Measurements from ENCODE around the gene LRRC42.
"Not testable (repeated sequence)": the region's sequence is repeated elsewhere in the genome, so short reads cannot be mapped to it uniquely, and the experiment has no call there.

LRRC42 gene

DNA sequence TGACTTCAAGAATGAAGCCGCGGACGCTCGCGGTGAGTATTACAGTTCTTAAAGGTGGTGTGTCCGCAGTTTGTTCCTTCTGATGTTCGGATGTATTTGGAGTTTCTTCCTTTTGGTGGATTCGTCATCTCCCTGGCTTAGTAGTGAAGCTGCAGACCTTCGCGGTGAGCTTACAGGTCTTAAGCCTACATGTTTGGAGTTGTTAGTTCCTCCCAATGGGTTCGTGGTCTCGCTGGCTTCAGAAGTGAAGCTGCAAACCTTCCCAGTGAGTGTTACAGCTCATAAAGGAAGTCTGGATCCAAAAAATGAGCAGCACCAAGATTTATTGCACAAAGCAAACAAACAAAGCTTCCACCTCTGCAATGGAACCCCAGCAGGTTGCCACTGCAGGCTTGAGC is 57.1 kb downstream of the LRRC42 start:
- H3K4me3 Mint-ChIP-seq, result no peak overlapping the region
- H3K9me3 Mint-ChIP-seq (ENCODE audit: low read depth), result no peaks in the 10 kb centered on the region
- no peaks in the 10 kb centered on the region for H3K27me3 Mint-ChIP-seq
- no peaks in the 10 kb centered on the region for H3K36me3 Mint-ChIP-seq
- no peak overlapping the region for H3K27ac Mint-ChIP-seq
- H3K4me1 Mint-ChIP-seq (ENCODE audit: low read depth), result no peaks in the 10 kb centered on the region

DNA sequence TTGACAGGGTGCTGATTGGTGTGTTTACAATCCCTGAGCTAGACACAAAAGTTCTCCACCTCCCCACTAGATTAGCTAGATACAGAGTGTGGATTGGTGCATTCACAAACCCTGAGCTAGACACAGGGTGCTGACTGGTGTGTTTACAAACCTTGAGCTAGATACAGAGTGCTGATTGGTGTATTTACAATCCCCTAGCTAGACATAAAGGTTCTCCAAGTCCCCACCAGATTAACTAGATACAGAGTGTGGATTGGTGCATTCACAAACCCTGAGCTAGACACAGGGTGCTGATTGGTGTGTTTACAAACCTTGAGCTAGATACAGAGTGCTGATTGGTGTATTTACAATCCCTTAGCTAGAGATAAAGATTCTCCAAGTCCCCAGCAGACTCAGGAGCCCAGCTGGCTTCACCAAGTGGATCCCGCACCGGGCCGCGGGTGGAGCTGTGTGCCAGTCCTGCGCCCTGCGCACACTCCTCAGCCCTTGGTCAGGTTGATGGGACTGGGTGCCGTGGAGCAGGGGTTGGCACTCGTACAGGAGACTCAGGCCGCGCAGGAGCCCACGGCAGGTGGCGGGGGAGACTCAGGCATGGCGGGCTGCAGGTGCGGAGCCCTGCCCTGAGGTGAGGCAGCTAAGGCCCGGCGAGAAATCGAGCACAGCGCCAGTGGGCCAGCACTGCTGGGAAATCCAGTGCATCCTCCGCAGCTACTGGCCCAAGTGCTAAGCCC is 57.8 kb downstream of the LRRC42 start:
- H3K27ac Mint-ChIP-seq; H3K9me3 Mint-ChIP-seq (ENCODE audit: low read depth); H3K27me3 Mint-ChIP-seq; H3K4me1 Mint-ChIP-seq (ENCODE audit: low read depth); H3K4me3 Mint-ChIP-seq; H3K36me3 Mint-ChIP-seq: not testable (repeated sequence)

DNA sequence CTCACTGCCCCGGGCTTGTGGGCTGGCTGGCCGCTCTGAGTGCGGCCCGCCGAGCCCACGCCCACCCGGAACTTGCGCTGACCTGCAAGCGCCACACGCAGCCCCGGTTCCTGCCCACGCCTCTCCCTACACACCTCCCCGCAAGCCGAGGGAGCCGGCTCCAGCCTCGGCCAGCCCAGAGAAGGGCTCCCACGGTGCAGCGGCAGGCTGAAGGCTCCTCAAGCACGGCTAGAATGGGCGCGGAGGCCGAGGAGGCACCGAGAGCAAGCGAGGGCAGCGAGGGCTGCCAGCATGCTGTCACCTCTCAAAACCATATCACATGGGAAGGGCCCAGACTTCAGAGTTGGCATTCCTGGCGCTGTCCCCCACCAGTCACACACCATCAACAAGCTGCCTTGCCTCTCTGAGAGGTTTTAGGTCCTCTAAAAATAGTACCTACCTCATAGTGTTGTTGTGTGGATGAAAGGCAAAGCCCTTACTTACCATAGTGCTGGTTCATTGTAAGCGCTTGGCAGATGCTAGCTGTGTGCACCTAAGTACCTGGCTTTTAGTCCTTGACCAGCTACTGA is 58.4 kb downstream of the LRRC42 start:
- Mint-ChIP-seq H3K9me3 (ENCODE audit: low read depth) (no peaks in the 10 kb centered on the region), H3K4me3 (no peak overlapping the region), H3K27me3 (no peaks in the 10 kb centered on the region), H3K36me3 (no peaks in the 10 kb centered on the region), H3K4me1 (ENCODE audit: low read depth) (no peaks in the 10 kb centered on the region), H3K27ac (no peak overlapping the region)

DNA sequence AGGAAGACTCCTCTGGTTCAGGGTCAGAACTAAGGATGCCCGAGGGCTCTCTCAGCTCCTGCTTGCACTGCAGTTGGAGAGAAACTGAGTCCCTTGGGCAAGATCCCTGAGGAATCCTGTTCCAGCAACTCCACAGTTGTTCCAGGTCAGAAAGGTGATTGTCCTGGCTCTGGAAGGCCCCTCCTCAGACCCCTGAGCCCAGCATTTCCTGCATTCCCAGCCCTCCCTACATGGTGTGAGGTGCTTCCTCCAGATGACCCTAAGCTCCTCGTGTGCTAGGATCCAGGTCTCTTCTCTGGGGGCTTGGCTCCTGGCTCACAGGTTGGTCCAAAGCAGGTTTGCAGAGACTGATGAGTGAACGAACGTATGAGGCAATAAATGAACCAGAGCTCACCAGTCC is 60.4 kb downstream of the LRRC42 start:
- peaks cover 1% of the 10 kb centered on the region for H3K27me3 Mint-ChIP-seq
- no peaks in the 10 kb centered on the region for H3K4me1 Mint-ChIP-seq (ENCODE audit: low read depth)
- no peaks in the 10 kb centered on the region for H3K36me3 Mint-ChIP-seq
- no peak overlapping the region for H3K27ac Mint-ChIP-seq
- H3K4me3 Mint-ChIP-seq, result no peak overlapping the region
- H3K9me3 Mint-ChIP-seq (ENCODE audit: low read depth), result no peaks in the 10 kb centered on the region

DNA sequence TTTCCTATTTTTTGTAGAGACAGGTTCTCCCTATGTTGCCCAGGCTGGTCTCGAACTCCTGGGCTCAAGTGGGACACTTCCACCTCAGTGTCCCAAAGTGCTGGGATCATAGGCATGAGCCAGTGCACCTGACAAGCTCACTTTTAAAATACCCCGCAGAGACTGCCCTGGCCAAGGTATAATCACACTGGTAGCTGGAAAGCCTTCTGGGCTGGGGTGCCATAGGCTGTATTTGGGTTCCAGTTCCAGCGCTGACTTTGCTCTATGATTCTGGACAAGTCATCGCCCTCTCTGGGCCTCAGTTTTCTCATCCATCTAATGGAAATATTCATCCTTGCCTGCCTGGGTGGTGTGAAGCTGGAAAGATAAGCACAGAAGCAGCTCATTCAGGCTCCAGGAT is 61.5 kb downstream of the LRRC42 start:
- H3K27me3 Mint-ChIP-seq, result peaks cover 4% of the 10 kb centered on the region
- no peaks in the 10 kb centered on the region for H3K36me3 Mint-ChIP-seq
- no peak overlapping the region for H3K27ac Mint-ChIP-seq
- H3K4me3 Mint-ChIP-seq, result no peak overlapping the region
- H3K4me1 Mint-ChIP-seq (ENCODE audit: low read depth), result no peaks in the 10 kb centered on the region
- H3K9me3 Mint-ChIP-seq (ENCODE audit: low read depth), result no peaks in the 10 kb centered on the region

DNA sequence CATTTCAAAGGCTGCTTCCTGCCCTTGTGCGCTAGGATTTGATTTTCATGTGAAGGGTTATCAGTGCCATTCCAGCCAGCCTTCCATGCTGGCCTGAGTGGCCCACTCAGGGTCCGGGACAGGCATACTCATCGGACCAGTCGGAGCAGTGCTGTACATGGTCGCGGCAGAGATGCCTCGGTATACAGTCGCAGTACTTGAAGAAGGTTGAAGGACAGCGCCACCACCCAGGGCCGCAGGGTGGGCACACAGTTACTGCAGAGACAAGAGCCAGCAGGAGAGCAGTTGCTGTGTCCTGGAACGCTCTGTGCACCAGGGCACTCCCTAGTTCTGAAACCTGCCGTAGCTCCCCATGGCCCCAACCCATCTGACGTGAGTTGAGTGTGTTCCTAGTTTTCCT is 62.7 kb downstream of the LRRC42 start:
- H3K9me3 Mint-ChIP-seq (ENCODE audit: low read depth), result no peaks in the 10 kb centered on the region
- no peak overlapping the region for H3K27ac Mint-ChIP-seq
- H3K36me3 Mint-ChIP-seq, result no peaks in the 10 kb centered on the region
- peaks cover 7% of the 10 kb centered on the region for H3K27me3 Mint-ChIP-seq
- H3K4me1 Mint-ChIP-seq (ENCODE audit: low read depth), result no peaks in the 10 kb centered on the region
- no peak overlapping the region for H3K4me3 Mint-ChIP-seq

DNA sequence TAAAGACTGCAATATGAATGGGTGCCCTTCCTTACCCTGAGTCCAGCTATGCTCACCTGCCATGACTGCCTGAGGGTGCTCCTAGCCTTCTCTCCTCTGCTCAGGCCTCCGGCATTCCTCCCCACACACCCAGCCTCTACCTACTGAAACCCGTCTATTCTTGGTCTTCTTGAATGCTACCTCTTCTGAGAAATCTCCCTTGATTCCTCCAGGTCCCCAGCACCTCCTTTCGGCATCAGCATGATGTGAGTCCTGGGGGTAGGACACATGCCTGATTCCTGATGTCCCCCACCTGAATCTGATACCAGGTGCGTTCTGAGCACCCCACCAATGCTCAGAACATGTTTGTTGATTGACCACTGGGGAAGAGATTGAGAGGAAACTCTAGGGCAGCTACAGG is 63.3 kb downstream of the LRRC42 start:
- H3K4me1 Mint-ChIP-seq (ENCODE audit: low read depth), result no peaks in the 10 kb centered on the region

DNA sequence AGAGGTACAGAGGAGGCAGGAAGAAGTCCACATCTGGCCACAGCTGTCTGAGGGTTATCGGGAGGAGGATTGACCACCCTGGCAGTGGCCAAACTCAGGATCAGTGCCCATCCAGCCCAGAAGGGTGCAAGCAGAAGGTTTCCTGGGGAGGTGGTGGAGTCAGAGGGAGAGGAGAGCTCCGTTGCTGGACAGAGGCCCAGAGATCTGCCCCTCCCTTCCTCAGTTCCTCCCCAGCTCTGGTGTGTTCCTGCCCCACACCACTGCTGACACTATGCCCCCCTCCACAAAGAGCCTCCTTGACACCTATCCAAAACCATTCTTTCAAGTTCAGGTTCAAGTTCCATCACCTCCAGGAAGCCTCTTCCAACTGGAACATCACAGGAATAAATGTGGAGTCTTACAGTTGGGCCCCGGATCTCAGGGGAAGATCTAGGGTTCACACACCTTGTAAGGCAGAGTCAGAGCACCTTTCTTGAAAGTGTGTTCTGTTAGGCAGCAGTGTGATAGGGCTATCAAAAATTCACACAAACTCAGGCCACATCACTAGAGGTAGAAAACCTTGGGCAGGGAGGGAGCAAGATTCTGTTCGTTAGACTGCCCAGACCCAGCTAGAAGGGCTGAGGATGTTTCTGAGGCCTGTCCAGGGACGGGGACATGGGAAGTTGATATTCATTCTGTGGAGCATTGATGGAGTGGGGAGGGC is 64.4 kb downstream of the LRRC42 start:
- Mint-ChIP-seq H3K9me3 (ENCODE audit: low read depth) (no peaks in the 10 kb centered on the region), H3K4me3 (no peak overlapping the region), H3K4me1 (ENCODE audit: low read depth) (no peaks in the 10 kb centered on the region), H3K27me3 (peaks cover 7% of the 10 kb centered on the region), H3K27ac (no peak overlapping the region), H3K36me3 (no peaks in the 10 kb centered on the region)

More for the DNA sequence above, 63.3 kb downstream of the LRRC42 start:
- H3K27ac Mint-ChIP-seq, result no peak overlapping the region
- no peaks in the 10 kb centered on the region for H3K9me3 Mint-ChIP-seq (ENCODE audit: low read depth)
- no peak overlapping the region for H3K4me3 Mint-ChIP-seq
- peaks cover 7% of the 10 kb centered on the region for H3K27me3 Mint-ChIP-seq
- no peaks in the 10 kb centered on the region for H3K36me3 Mint-ChIP-seq

DNA sequence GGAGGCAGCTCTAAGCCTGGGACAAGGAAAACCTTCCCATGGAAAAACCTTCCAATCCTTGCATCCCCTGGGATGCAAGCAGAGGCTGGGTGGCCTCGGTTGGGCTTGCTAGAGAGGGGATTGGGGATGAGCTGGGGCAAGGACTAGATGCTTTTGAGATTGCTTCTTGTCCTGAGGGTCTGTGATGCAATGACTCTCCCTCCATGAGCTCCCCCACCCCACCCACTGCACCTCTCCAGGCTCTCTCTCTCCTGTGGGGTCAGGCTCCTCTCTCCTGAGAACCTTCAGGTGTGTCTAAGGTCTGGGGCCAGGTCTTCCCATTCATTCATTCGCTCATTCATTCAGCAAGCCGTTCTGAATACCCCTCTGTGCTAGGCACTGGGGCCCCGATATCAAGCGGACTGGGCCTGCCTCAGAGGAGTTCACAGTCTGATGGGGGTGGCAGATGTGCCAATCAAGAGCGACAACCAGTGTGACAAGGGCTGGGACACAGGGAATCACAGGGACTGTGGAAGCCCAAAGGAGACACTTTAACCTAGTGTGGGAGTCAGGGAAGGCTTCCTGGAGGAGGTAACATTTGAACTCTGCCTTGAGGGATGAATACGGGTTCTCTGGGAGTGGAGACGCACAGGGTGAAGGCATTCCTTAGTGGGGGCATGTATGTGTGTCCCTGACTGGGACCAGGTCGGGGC is 65.3 kb downstream of the LRRC42 start:
- H3K27me3 Mint-ChIP-seq, result peaks cover 7% of the 10 kb centered on the region
- H3K27ac Mint-ChIP-seq, result no peak overlapping the region
- H3K4me3 Mint-ChIP-seq, result no peak overlapping the region
- H3K4me1 Mint-ChIP-seq (ENCODE audit: low read depth), result no peaks in the 10 kb centered on the region
- H3K36me3 Mint-ChIP-seq, result no peaks in the 10 kb centered on the region
- H3K9me3 Mint-ChIP-seq (ENCODE audit: low read depth), result no peaks in the 10 kb centered on the region

DNA sequence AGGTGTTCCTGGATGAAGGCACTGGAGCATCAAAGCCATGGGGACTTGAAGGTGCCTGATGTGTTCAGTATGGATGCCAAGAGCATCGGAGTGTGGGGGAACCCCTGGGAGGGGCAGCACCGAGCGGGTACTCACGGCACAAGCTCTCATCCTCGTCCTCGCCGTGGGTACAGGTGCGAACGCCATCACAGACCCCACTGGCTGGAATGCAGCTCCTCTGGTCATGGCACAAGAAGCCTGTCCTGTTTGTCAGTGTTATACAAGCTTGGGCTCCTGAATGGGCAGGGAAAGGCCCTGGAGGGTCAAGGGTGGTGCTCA is 65.8 kb downstream of the LRRC42 start:
- Mint-ChIP-seq H3K4me3 (no peak overlapping the region), H3K36me3 (no peaks in the 10 kb centered on the region), H3K4me1 (ENCODE audit: low read depth) (no peaks in the 10 kb centered on the region), H3K27ac (no peak overlapping the region), H3K27me3 (peaks cover 7% of the 10 kb centered on the region), H3K9me3 (ENCODE audit: low read depth) (no peaks in the 10 kb centered on the region)

DNA sequence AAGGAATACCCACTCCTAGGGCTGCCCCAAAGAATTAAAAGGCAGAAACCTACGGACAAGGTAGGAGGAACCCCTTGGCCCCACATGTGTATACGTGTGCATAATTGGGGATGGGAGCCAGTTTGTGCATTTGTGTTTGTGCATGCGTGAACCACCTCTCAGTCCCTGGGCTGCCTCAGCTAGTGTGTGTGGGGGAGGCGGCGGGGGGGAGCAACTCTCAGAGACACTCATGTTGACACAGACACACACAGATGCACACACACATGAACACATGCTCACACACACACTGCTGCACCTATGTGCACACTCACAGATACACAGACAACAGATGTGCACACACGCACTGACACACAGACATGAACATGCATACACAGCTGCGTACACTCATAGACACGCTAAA is 66.7 kb downstream of the LRRC42 start:
- Mint-ChIP-seq H3K4me3 (no peak overlapping the region), H3K4me1 (ENCODE audit: low read depth) (no peaks in the 10 kb centered on the region), H3K36me3 (no peaks in the 10 kb centered on the region), H3K9me3 (ENCODE audit: low read depth) (no peaks in the 10 kb centered on the region), H3K27me3 (peaks cover 7% of the 10 kb centered on the region), H3K27ac (no peak overlapping the region)

DNA sequence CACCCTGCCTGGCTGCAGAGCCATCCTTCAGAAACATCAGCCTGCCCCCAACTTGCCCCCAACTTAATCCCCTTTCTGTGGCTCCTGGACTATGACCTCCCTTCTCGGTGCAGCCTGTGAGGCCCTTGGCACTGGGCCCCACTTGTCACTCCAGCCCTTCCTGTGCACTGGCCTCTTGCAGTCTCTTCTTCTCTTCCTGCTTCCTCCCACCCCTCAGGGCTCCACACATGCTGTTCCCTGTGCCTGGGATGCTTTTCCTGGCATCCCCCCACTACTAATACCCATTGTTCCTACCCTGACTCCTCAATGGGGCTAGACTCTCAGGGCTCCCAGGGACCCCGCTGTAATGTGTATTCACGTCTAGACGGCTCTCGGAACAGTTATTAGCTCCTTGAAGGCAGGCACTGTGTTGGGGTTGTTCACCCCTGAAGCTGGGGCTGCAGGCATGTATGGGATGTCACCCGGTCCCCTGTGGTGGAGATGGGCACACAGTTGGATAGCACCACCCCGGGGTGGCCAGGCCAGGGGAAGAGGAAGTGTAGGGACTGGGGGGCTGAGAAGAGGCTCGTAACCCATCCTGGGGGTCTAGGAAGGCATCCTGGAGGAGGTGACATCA is 67.4 kb downstream of the LRRC42 start:
- Mint-ChIP-seq H3K36me3 (no peaks in the 10 kb centered on the region), H3K27ac (no peak overlapping the region), H3K9me3 (ENCODE audit: low read depth) (no peaks in the 10 kb centered on the region), H3K27me3 (peaks cover 7% of the 10 kb centered on the region), H3K4me3 (no peak overlapping the region), H3K4me1 (ENCODE audit: low read depth) (no peaks in the 10 kb centered on the region)

DNA sequence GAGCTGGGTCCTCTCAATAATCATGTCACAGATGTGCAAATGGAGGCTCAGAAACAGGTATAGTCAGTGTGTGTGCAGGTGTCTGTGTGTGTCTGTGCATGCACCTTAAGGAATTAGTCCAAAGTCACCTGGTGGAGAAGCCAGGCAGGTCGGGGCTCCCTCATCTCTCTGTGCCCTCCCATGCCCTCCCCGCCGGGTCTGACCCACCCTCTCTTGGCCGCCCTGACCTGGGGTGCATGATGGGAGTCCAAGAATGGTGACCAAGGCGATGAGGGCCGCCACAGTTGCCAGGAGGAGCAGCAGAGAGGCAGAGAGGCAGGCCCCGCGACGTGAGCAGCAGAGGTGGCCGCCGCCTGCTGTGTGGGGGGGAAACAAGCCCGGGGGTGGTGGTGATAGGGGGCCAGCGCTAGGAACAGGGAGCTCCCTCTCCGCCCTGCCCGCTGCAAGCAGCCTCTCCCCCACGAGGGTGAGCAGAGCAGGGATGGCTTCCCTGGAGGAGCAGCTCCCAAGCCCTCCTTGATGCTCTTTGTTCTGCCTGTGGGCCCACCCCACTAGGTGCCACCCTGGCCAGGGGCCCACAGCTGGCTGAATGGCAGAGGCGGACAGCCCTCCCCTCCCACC is 68.0 kb downstream of the LRRC42 start:
- H3K4me1 Mint-ChIP-seq (ENCODE audit: low read depth), result no peaks in the 10 kb centered on the region
- H3K36me3 Mint-ChIP-seq, result no peaks in the 10 kb centered on the region
- H3K27me3 Mint-ChIP-seq, result peaks cover 7% of the 10 kb centered on the region
- no peak overlapping the region for H3K27ac Mint-ChIP-seq
- no peaks in the 10 kb centered on the region for H3K9me3 Mint-ChIP-seq (ENCODE audit: low read depth)
- no peak overlapping the region for H3K4me3 Mint-ChIP-seq

DNA sequence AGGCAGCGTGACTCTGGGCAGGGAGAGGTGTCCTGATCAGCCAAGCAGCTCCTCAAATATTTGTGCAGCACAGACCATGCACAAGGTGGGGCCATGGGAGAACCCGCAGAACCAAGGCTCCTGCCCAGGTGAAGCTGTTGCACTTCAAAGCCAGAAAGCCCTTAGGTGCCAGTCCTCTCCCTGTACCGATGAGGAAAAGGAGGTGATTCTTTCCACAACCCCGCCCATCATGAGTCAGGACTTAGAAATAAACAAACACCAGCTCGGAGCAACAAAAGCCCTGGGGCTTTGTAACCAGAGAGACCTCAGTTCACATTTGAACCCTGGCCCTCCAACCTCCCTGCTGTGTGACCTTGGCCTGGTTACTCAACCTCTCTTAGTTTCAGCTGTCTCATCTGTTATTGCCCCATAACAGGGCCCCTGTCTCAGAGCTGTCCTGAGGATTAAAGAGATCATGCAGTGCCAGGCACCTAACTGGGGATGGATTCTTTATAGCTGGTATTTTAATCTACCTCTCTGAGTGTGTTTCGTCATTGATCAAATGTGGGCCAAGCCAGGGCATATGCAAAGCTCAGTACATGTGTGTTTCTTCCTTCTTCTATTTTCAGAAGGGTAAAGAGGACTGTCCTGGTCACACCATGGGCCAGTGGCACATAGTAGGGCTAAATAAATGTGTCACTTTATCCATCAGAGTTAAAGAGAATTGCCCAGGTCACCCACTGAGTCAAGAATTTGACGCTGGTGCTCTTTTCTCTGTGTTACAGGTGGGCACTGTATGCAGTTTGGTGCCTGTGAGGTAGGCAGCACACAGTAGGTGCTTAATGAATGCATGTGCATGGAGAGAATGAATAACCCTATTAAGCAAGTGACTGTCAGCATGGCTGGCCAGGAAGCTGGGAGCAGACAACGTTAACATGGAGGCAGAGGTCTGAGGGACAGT is 70.5 kb downstream of the LRRC42 start:
- H3K4me1 Mint-ChIP-seq (ENCODE audit: low read depth), result no peaks in the 10 kb centered on the region
- H3K36me3 Mint-ChIP-seq, result no peaks in the 10 kb centered on the region
- H3K4me3 Mint-ChIP-seq, result no peak overlapping the region
- no peaks in the 10 kb centered on the region for H3K9me3 Mint-ChIP-seq (ENCODE audit: low read depth)
- H3K27ac Mint-ChIP-seq, result no peak overlapping the region
- H3K27me3 Mint-ChIP-seq, result peaks cover 5% of the 10 kb centered on the region

Measured in activated naive CD8-positive, alpha-beta T cell (primary cell).